ENCODE data around the gene ARHGEF3.
A peak's percentile ranks its signal among the peaks of the same experiment; 100 is the strongest.
"Not testable (repeated sequence)": the region's sequence is repeated elsewhere in the genome, so short reads cannot be mapped to it uniquely, and the experiment has no call there.

ARHGEF3 gene

GRCh38 chr3:56720849-56721248 is 80.9 kb downstream of the ARHGEF3 start:
- no peak for DNase-seq

GRCh38 chr3:56718809-56719208 is 82.9 kb downstream of the ARHGEF3 start:
- DNase-seq, result not testable (repeated sequence)

GRCh38 chr3:56711344-56711743 is 90.4 kb downstream of the ARHGEF3 start:
- no peak for DNase-seq

- not testable (repeated sequence) for DNase-seq
Observed at GRCh38 chr3:56707412-56707811, 94.3 kb downstream of the ARHGEF3 start.

GRCh38 chr3:56706629-56707028 is 95.1 kb downstream of the ARHGEF3 start:
- no peak for DNase-seq

GRCh38 chr3:56704706-56705105 is 97.0 kb downstream of the ARHGEF3 start:
- DNase-seq, result no peak

GRCh38 chr3:56702490-56703315 is 99.0 kb downstream of the ARHGEF3 start:
- DNase-seq, result peak; percentile 70

- DNase-seq, result no peak
Observed at GRCh38 chr3:56700151-56700550, 101.6 kb downstream of the ARHGEF3 start.

- DNase-seq, result no peak
Observed at GRCh38 chr3:56694867-56695683, 106.7 kb downstream of the ARHGEF3 start.

GRCh38 chr3:56693750-56694149 is 108.0 kb downstream of the ARHGEF3 start:
- no peak for DNase-seq

GRCh38 chr3:56692520-56693433 is 109.0 kb downstream of the ARHGEF3 start:
- peak; percentile 65 for DNase-seq

- not testable (repeated sequence) for DNase-seq
Observed at GRCh38 chr3:56692001-56692365, 109.8 kb downstream of the ARHGEF3 start.

- DNase-seq, result no peak
Observed at GRCh38 chr3:56691165-56692000, 110.4 kb downstream of the ARHGEF3 start.

GRCh38 chr3:56689303-56689702 is 112.4 kb downstream of the ARHGEF3 start:
- no peak for DNase-seq

GRCh38 chr3:56688191-56688590 is 113.6 kb downstream of the ARHGEF3 start:
- no peak for DNase-seq

- no peak for DNase-seq
Observed at GRCh38 chr3:56684029-56684428, 117.7 kb downstream of the ARHGEF3 start.

GRCh38 chr3:56683122-56683817 is 118.5 kb downstream of the ARHGEF3 start, which contains the start of gene TASOR:
Gene TASOR, minus strand, starts transcription at chr3:56683265. Its CDS starts 259 bp downstream, at chr3:56683006.
- DNase-seq, result peak; percentile 92

- peak; percentile 88 for DNase-seq
Observed at GRCh38 chr3:56682462-56683121, 119.2 kb downstream of the ARHGEF3 start.

- DNase-seq, result no peak
Observed at GRCh38 chr3:56681984-56682461, 119.7 kb downstream of the ARHGEF3 start.

- DNase-seq, result no peak
Observed at GRCh38 chr3:56680054-56680580, 121.6 kb downstream of the ARHGEF3 start.

All from activated CD4-positive, alpha-beta T cell treated with anti-CD3 and anti-CD28 coated beads, Interleukin-2, Interleukin-6, amounts not matched to agents 100 ng/mL and 50 ng/mL, durations not matched to agents 16 hours and 8 hours (primary cell).